SHP77 (cell line): ENCODE results near the gene CDK17.
A peak's percentile ranks its signal among the peaks of the same experiment; 100 is the strongest.
"Not testable (repeated sequence)": the region's sequence is repeated elsewhere in the genome, so short reads cannot be mapped to it uniquely, and the experiment has no call there.

ENCODE experiments used
- DNase-seq, 2 experiments: peaks; one replicate each; lab custom pipeline; 2025; lab: John Stamatoyannopoulos, UW

Gene CDK17

GRCh38 chr12:96417688-96418087 is 17.4 kb upstream of the CDK17 start:
- not testable (repeated sequence) for DNase-seq

GRCh38 chr12:96416033-96416799 is 16.0 kb upstream of the CDK17 start:
- no peak for DNase-seq

- DNase-seq: no peak
Measured at GRCh38 chr12:96414637-96415036, 14.4 kb upstream of the CDK17 start.

GRCh38 chr12:96412431-96412830 is 12.2 kb upstream of the CDK17 start:
- no peak for DNase-seq

DNA sequence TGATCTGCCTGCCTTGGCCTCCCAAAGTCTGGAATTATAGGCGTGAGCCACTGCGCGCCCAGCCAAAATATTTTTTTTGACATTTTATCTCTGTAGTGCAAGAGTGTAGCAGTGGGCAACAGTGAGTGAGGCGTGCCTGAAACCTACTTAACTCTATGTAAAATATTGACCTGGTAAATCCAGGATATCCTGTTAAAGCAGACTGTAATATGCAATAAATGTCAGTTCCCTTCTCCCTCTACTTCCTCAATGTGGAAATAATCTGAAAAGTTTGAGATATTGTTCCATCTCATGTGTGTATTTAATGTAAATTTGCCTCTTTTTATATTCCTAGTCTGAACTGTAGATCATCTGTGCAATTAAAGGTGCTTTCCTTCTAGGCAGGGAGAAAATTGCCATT is 9.5 kb upstream of the CDK17 start:
- DNase-seq: no peak

- DNase-seq: no peak
Measured at GRCh38 chr12:96408993-96409392, 8.8 kb upstream of the CDK17 start.

- DNase-seq: not testable (repeated sequence)
Measured at GRCh38 chr12:96407429-96408097, 7.3 kb upstream of the CDK17 start.

DNA sequence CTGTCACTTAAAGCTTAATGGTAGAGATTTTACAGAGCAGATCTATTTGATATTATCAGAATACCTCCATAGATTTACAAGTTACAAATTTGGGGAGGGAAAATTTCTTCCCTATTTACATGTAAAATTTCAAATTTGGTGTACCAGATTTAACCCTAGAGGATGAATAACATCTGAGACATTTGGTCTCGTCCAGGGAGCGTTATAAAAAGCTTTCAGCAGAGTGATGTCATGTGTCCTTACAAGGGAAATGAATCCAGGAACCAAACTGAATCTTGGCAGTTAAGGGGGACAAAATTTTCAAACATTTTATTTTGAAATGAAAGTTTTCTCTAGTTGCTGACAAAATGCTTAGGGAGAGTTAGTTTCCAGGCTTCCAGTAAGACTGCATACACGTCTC is 4.5 kb upstream of the CDK17 start:
- no peak for DNase-seq

GRCh38 chr12:96403870-96404269 is 3.6 kb upstream of the CDK17 start:
- no peak for DNase-seq

GRCh38 chr12:96402522-96402921 is 2.3 kb upstream of the CDK17 start:
- not testable (repeated sequence) for DNase-seq

- DNase-seq: peak in 1 of 2 experiments; percentile 14
Measured at GRCh38 chr12:96402061-96402460, 1.8 kb upstream of the CDK17 start.

DNA sequence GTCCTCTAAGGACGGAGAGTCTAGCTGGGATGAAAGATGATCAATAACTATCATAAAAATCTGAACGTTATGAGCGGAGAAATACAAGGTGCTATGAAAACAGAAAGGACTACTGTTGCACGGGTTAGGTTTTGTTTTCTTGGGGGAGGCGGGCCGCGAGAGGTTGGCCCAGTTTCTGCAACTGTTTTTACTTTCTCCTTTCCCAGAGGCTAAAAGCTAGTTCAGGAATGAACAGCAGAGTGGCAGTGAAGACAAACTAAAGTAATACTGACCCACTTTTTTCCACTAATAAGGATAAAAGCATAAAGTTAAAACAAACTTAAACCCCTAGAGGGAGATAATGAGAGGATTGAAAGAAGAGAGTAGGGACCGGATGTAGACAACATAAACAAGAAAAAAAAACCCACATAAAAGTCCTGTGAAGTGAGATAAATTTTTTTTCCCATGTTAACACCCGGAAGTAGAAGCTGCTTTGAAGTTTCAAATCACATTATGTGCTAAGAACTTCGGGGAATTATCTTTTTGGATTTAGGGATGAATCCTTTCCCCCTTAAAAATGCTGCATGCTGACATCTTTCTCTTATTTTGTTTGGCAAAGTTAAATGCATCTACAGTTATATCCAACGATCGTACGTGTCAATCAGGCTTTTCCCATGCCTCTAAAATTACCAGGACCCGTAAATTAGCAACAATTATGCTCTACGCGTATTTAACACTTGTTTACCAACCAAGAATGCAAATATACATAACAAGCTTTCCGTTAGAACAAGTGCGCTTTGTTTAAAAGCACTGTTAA is 1.0 kb upstream of the CDK17 start:
- DNase-seq: peak in 1 of 2 experiments; percentile 36

GRCh38 chr12:96400631-96401075 is 414 bp upstream of the CDK17 start:
- peak; percentile 37 to 42 for DNase-seq

- DNase-seq: peak; percentile 22 to 27
Measured at GRCh38 chr12:96399120-96399918, 920 bp downstream of the CDK17 start.

- DNase-seq: no peak
Measured at GRCh38 chr12:96398424-96399119, 1.7 kb downstream of the CDK17 start.

- no peak for DNase-seq
Measured at GRCh38 chr12:96397756-96398423, 2.3 kb downstream of the CDK17 start.

DNA sequence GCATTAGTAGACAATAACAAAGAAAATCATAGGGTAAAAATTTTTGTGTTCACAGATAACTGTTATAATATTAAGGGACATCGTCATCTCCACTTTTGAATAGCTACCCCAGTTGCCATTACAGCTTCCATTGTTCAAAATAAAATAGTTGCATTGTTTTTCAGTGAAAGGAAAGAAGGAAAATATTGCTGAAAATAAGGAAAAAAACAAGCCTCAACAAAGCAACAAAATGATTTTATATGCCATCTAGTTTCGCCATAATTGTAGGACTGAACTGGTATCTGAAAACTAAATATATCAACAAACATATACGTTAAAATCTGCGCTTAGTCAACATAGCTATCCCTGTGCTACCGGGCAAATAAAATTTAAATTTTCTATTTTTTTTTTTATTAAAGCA is 3.3 kb downstream of the CDK17 start:
- no peak for DNase-seq

GRCh38 chr12:96396209-96396608 is 4.0 kb downstream of the CDK17 start:
- DNase-seq: no peak

DNA sequence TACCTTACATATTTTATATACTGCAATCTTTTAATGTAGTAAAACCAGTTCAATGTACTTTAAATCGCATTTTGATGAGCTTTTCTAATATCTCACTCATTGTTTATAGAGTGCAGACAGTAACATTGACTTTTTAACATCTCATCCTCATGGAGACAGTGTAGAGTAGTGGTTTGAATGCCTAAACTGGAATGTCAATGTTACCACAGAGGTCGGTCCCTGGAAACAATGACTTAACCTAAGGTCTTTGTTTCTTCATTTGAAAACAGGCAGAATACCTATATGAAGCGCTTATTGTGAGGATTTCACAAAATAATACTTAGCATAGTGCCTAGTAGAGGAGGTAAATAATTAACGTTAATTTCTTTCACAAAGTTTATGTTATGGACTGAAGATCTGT is 5.0 kb downstream of the CDK17 start:
- no peak for DNase-seq

DNA sequence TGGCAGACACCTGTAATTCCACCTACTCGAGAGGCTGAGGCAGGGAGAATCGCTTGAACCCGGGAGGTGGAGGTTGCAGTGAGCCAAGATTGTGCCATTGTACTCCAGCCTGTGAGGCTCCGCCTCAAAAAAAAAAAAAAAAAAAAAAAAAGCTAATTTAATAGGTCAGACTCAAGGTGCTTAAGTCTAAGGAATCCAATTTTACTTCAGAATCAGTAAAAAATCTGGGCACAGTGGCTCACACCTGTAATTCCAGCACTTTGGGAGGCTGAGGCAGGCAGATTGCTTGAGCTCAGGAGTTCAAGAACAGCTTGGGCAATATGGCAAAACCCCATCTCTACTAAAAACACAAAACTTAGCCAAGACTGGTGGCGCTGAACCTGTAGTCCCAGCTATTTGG is 7.0 kb downstream of the CDK17 start:
- DNase-seq: not testable (repeated sequence)

GRCh38 chr12:96392397-96392796 is 7.8 kb downstream of the CDK17 start:
- no peak for DNase-seq
